K562 (cell line): ENCODE results near the gene ATP5PD. TPM values are rescaled to one million over a fixed set of nuclear protein-coding genes. Genes with fewer than 3 reads are reported as not detected.
A peak's percentile ranks its signal among the peaks of the same experiment; 100 is the strongest.

Experiments
- COPS2 ChIP-seq: fragments of 450-650 bp; conservative IDR thresholded peaks from 2 replicates; pipeline ENCODE4 v1.6.1; 2016; ENCODE audit warnings: mild to moderate bottlenecking, moderate library complexity
- CXXC5 ChIP-seq: fragments of 250-450 bp; sonication (Bioruptor Pico); IDR thresholded peaks from 2 replicates; pipeline ENCODE4 v1.8.0; 2022; ENCODE audit warnings: inconsistent platforms, mild to moderate bottlenecking, moderate library complexity
- FOSL1 ChIP-seq: fragments of 200-800 bp; sonication (Bioruptor generic); conservative IDR thresholded peaks from 2 replicates; pipeline ENCODE4 v1.6.1; 2016; ENCODE audit warnings: missing genetic modification characterization, missing compliant biosample characterization
- POLR2B ChIP-seq: fragments of 450-650 bp; IDR thresholded peaks from 2 replicates; pipeline ENCODE4 v1.6.1; 2018; ENCODE audit warnings: low read depth; ENCODE audit not compliant: partially characterized antibody
- RUNX1 ChIP-seq: sonication (generic); IDR thresholded peaks from 2 replicates; pipeline ENCODE4 v1.6.1; 2016; ENCODE audit warnings: antibody characterized with exemption, low read depth
- SRSF1 ChIP-seq: fragments of 200-400 bp; formaldehyde crosslinking; IDR thresholded peaks from 2 replicates; pipeline ENCODE4 v1.6.1; 2017; ENCODE audit warnings: mild to moderate bottlenecking, low read depth, low read length, moderate library complexity
- TBP ChIP-seq: optimal IDR thresholded peaks from 2 replicates; pipeline ENCODE3; 2011; ENCODE audit warnings: low read depth, low read length, improper control_type of control experiment
- TCF7 ChIP-seq: sonication (generic); IDR thresholded peaks from 2 replicates; pipeline ENCODE4 v1.6.1; 2016; ENCODE audit warnings: antibody characterized with exemption, borderline replicate concordance
- VEZF1 ChIP-seq: fragments of 200-800 bp; sonication (Bioruptor generic); IDR thresholded peaks from 2 replicates; pipeline ENCODE4 v1.6.1; 2017; ENCODE audit warnings: missing genetic modification characterization, missing compliant biosample characterization
- ZBTB26 ChIP-seq: fragments of 450-650 bp; formaldehyde crosslinking; IDR thresholded peaks from 2 replicates; pipeline ENCODE4 v1.4.0; 2022; ENCODE audit warnings: missing genetic modification characterization
- ZNF311 ChIP-seq: fragments of 250-450 bp; sonication (Bioruptor Pico); IDR thresholded peaks from 2 replicates; pipeline ENCODE4 v1.4.0; 2020; ENCODE audit warnings: mild to moderate bottlenecking, moderate library complexity
- polyA plus RNA-seq, 8 experiments: library from polyadenylated mRNA; depleted of rRNA in 4 of 8; stranded (reverse) in 5 of 8; unstranded in 3 of 8; fragments of >200 nt; fragmentation: Nextera tagmentation in 2 of 8; fragmentation: Illumina TruSeq in 1 of 8; extraction: Ambion mirVana in 2 of 8; extraction: Trizol in 1 of 8; gene quantifications; 2 replicates each; pipeline versions ENCODE4 v1.2.1 to v1.2.3, GENCODE V29; 2011 to 2014; ENCODE audit warnings: inconsistent platforms in 1 of 8, missing spikeins in 1 of 8
- total RNA-seq, 7 experiments: library from RNA; depleted of rRNA in 6 of 7; stranded (reverse); fragments of >200 nt in 6 of 7; fragmentation: Illumina TruSeq in 2 of 7; extraction: Trizol in 2 of 7; gene quantifications; 2 replicates each; pipeline versions ENCODE4 v1.2.1 to v1.2.3, GENCODE V29; 2011 to 2021; ENCODE audit warnings: low replicate concordance in 1 of 7
- TF ChIP-seq, protein P1 (sequence below), 2 experiments: IDR thresholded peaks in 1 of 2; conservative IDR thresholded peaks in 1 of 2; 2 replicates each; pipeline ENCODE4 v1.6.1; 2016; ENCODE audit warnings: low read depth in 2 of 2, mild to moderate bottlenecking in 1 of 2, missing compliant biosample characterization in 1 of 2, missing genetic modification characterization in 1 of 2, moderate library complexity in 1 of 2
- TF ChIP-seq, protein P2 (sequence below): fragments of 250-450 bp; sonication (Bioruptor Pico); IDR thresholded peaks from 2 replicates; pipeline ENCODE4 v1.4.0; 2020; ENCODE audit warnings: mild to moderate bottlenecking, moderate library complexity
- TF ChIP-seq, protein P3 (sequence below): fragments of 450-650 bp; IDR thresholded peaks from 2 replicates; pipeline ENCODE4 v1.6.1; 2016; ENCODE audit warnings: borderline replicate concordance
- TF ChIP-seq, protein P4 (sequence below): fragments of 450-650 bp; formaldehyde crosslinking; IDR thresholded peaks from 2 replicates; pipeline ENCODE4 v1.4.0; 2020; ENCODE audit warnings: mild to moderate bottlenecking

Gene ATP5PD
- total and polyA plus RNA-seq, 9 of the 15 experiments (the other 6 are each of a cell fraction or from before 2014, with no cell fraction given) = 271 to 828 (median 432) TPM

DNA sequence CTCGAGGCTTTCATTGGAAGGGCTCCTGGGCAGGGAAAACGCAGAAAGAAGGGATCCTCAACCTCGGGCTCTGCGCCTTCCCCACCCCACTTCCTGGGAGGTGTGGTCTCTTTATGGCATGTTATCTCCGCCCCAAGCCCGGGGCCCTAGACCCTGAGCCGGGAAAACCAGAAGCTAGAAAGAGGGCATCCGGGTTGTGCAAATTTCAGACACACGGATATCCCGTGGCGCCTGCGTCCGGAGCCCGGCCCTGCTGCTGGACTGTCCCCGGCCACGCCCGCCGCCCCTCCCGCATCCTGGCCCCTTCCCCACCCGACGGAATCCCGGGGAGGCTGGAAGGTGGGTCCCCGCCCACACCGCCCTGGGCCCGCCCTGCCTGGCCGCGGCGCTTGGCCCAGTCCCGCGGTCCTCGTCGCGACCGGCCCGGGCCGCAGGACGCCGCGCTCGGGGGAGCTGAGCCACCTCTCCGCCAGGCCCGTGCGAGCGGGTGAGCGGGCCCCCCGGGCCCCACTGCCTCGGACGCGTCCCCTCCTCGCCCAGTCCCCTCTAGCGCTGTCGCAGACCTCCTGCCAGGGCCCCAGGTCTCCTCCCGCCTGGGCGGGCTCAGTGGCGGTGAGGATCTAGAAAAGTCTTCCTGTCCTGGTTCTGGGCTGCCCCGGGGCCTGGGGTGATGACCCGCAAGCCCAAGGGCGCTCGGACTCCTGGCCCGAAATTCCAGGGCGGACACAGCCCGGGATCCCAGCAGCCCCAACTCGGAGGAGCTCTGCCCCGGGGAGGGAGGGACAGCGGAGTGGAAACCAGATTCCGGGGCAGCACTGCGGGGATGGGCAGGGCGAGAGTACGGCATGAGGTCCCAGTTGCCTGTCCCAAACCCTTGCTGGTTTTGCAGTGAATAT lies 41.0 kb upstream of the ATP5PD start, which contains the start of gene SLC16A5 (continued):
- TF ChIP-seq, protein P1, sequence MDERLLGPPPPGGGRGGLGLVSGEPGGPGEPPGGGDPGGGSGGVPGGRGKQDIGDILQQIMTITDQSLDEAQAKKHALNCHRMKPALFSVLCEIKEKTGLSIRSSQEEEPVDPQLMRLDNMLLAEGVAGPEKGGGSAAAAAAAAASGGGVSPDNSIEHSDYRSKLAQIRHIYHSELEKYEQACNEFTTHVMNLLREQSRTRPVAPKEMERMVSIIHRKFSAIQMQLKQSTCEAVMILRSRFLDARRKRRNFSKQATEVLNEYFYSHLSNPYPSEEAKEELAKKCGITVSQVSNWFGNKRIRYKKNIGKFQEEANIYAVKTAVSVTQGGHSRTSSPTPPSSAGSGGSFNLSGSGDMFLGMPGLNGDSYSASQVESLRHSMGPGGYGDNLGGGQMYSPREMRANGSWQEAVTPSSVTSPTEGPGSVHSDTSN (CRISPR knock-in tag; IDR thresholded peaks at IDR 0.05; ENCODE audit: low read depth) = no peak
- TF ChIP-seq, protein P1 (tag; conservative IDR thresholded peaks at IDR 0.05; ENCODE audit: low read depth) = no peak
- TF ChIP-seq ZNF311 (peak; percentile 69; the same call in 1 of the 2 replicates), POLR2B (peak; percentile 49), SRSF1 (no peak), TCF7 (no peak), TBP (peak; percentile 58), VEZF1 (CRISPR knock-in tag) (peak; percentile 86), CXXC5 (CRISPR knock-in tag) (peak; percentile 77), FOSL1 (tag) (0 out of 2 replicates have a peak, but pooled peaks have one; percentile 1), COPS2 (no peak), RUNX1 (no peak), ZBTB26 (CRISPR knock-in tag) (no peak)
- TF ChIP-seq, protein P2, sequence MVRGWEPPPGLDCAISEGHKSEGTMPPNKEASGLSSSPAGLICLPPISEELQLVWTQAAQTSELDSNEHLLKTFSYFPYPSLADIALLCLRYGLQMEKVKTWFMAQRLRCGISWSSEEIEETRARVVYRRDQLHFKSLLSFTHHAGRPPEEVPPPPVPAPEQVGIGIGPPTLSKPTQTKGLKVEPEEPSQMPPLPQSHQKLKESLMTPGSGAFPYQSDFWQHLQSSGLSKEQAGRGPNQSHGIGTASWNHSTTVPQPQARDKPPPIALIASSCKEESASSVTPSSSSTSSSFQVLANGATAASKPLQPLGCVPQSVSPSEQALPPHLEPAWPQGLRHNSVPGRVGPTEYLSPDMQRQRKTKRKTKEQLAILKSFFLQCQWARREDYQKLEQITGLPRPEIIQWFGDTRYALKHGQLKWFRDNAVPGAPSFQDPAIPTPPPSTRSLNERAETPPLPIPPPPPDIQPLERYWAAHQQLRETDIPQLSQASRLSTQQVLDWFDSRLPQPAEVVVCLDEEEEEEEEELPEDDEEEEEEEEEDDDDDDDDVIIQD = 0 out of 2 replicates have a peak, but pooled peaks have one; percentile 9
- TF ChIP-seq, protein P3, sequence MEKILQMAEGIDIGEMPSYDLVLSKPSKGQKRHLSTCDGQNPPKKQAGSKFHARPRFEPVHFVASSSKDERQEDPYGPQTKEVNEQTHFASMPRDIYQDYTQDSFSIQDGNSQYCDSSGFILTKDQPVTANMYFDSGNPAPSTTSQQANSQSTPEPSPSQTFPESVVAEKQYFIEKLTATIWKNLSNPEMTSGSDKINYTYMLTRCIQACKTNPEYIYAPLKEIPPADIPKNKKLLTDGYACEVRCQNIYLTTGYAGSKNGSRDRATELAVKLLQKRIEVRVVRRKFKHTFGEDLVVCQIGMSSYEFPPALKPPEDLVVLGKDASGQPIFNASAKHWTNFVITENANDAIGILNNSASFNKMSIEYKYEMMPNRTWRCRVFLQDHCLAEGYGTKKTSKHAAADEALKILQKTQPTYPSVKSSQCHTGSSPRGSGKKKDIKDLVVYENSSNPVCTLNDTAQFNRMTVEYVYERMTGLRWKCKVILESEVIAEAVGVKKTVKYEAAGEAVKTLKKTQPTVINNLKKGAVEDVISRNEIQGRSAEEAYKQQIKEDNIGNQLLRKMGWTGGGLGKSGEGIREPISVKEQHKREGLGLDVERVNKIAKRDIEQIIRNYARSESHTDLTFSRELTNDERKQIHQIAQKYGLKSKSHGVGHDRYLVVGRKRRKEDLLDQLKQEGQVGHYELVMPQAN = no peak
- TF ChIP-seq, protein P4, sequence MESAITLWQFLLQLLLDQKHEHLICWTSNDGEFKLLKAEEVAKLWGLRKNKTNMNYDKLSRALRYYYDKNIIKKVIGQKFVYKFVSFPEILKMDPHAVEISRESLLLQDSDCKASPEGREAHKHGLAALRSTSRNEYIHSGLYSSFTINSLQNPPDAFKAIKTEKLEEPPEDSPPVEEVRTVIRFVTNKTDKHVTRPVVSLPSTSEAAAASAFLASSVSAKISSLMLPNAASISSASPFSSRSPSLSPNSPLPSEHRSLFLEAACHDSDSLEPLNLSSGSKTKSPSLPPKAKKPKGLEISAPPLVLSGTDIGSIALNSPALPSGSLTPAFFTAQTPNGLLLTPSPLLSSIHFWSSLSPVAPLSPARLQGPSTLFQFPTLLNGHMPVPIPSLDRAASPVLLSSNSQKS (CRISPR knock-in tag) = no peak
